GM21786 (cell line): Measurements from ENCODE around the gene COMMD1.
A peak's percentile ranks its signal among the peaks of the same experiment; 100 is the strongest.
"Not testable (repeated sequence)": the region's sequence is repeated elsewhere in the genome, so short reads cannot be mapped to it uniquely, and the experiment has no call there.

Experiments
- ATAC-seq: cut with Tn5 transposase; IDR thresholded peaks from one replicate; pipeline ENCODE4 v1.9.1; 2021; ENCODE audit not compliant: unreplicated experiment

Gene COMMD1

GRCh38 chr2:62133320-62133823 lies 227.9 kb downstream of the COMMD1 start:
- no peak for ATAC-seq

- no peak for ATAC-seq
These were observed 231.7 kb downstream of the COMMD1 start for GRCh38 chr2:62136956-62137830.

GRCh38 chr2:62140426-62141141 lies 235.1 kb downstream of the COMMD1 start:
- ATAC-seq = peak; percentile 49

- ATAC-seq = no peak
These were observed 235.8 kb downstream of the COMMD1 start for GRCh38 chr2:62141142-62141740.

GRCh38 chr2:62142054-62142453 lies 236.6 kb downstream of the COMMD1 start:
- peak; percentile 42 for ATAC-seq

- ATAC-seq = no peak
These were observed 238.2 kb downstream of the COMMD1 start for GRCh38 chr2:62143696-62144095.

GRCh38 chr2:62144689-62145477 lies 239.4 kb downstream of the COMMD1 start:
- ATAC-seq = no peak

GRCh38 chr2:62145478-62146100 lies 240.1 kb downstream of the COMMD1 start:
- peak; percentile 36 for ATAC-seq

GRCh38 chr2:62146790-62147189 lies 241.3 kb downstream of the COMMD1 start:
- ATAC-seq = not testable (repeated sequence)

GRCh38 chr2:62147610-62148301 lies 242.3 kb downstream of the COMMD1 start:
- no peak for ATAC-seq

GRCh38 chr2:62149708-62150107 lies 244.2 kb downstream of the COMMD1 start:
- ATAC-seq = no peak

GRCh38 chr2:62150597-62151305 lies 245.3 kb downstream of the COMMD1 start:
- no peak for ATAC-seq

- ATAC-seq = no peak
These were observed 245.8 kb downstream of the COMMD1 start for GRCh38 chr2:62151306-62151638.

- ATAC-seq = no peak
These were observed 246.5 kb downstream of the COMMD1 start for GRCh38 chr2:62152000-62152399.

- no peak for ATAC-seq
These were observed 251.5 kb downstream of the COMMD1 start for GRCh38 chr2:62156861-62157496.

- ATAC-seq = no peak
These were observed 253.1 kb downstream of the COMMD1 start for GRCh38 chr2:62158444-62159121.

- not testable (repeated sequence) for ATAC-seq
These were observed 255.2 kb downstream of the COMMD1 start for GRCh38 chr2:62160691-62161090.
